K562 (cell line): ENCODE results near the gene SLC7A6.

Experiments used
- BMI1 ChIP-seq: fragments of 150-350 bp; IDR thresholded peaks from 2 replicates; pipeline ENCODE4 v1.6.1; 2014; ENCODE audit warnings: low read length
- ETS1 ChIP-seq: conservative IDR thresholded peaks from 2 replicates; pipeline ENCODE4 v1.6.1; 2011; ENCODE audit warnings: low read depth, mild to moderate bottlenecking, low read length; ENCODE audit not compliant: control insufficient read depth
- EZH2 ChIP-seq: IDR thresholded peaks from 2 replicates; pipeline ENCODE4 v1.6.1; 2012; ENCODE audit warnings: low read depth, mild to moderate bottlenecking, inconsistent platforms, low read length, borderline replicate concordance
- MAZ ChIP-seq, 2 experiments: fragments of 450-650 bp in 1 of 2; sonication (generic) in 1 of 2; formaldehyde crosslinking; IDR thresholded peaks in 1 of 2; conservative IDR thresholded peaks in 1 of 2; 2 replicates each; pipeline versions ENCODE4 v1.4.0 to v1.5.0; 2020; ENCODE audit warnings: mild to moderate bottlenecking in 1 of 2, missing genetic modification reagents in 1 of 2
- MTA3 ChIP-seq: fragments of 450-650 bp; formaldehyde crosslinking; IDR thresholded peaks from 2 replicates; pipeline ENCODE4 v1.6.1; 2017; ENCODE audit warnings: mild to moderate bottlenecking, borderline replicate concordance
- OTX1 ChIP-seq: fragments of 450-650 bp; formaldehyde crosslinking; IDR thresholded peaks from 2 replicates; pipeline ENCODE4 v1.4.0; 2022; ENCODE audit warnings: mild to moderate bottlenecking
- SIN3A ChIP-seq, 2 experiments: fragments of 150-350 bp in 1 of 2; IDR thresholded peaks; 2 replicates each; pipeline ENCODE4 v1.6.1; 2011 to 2016; ENCODE audit warnings: borderline replicate concordance in 2 of 2, low read depth in 2 of 2, low read length in 2 of 2, mild to moderate bottlenecking in 2 of 2, moderate library complexity in 2 of 2; ENCODE audit not compliant: control insufficient read depth in 1 of 2
- ZNF197 ChIP-seq: fragments of 200-800 bp; sonication (Bioruptor generic); IDR thresholded peaks from 2 replicates; pipeline ENCODE4 v1.6.1; 2016; ENCODE audit warnings: low read depth, missing genetic modification characterization, missing compliant biosample characterization

GRCh38 chr16:68252383-68252782, 11.9 kb upstream of the SLC7A6 start:
- no peak for TF ChIP-seq MTA3
- no peak for TF ChIP-seq ETS1
- no peak for TF ChIP-seq OTX1 (CRISPR knock-in tag)
- no peak for TF ChIP-seq SIN3A (IDR thresholded peaks at IDR 0.05; ENCODE audit: borderline replicate concordance in 2 of 2, control insufficient read depth in 1 of 2, low read depth in 2 of 2, low read length in 2 of 2)
- TF ChIP-seq MAZ (CRISPR knock-in tag; conservative IDR thresholded peaks at IDR 0.05 in 1 of 2, IDR thresholded peaks at IDR 0.05 in 1 of 2): no peak
- no peak for TF ChIP-seq ZNF197 (CRISPR knock-in tag)
- no peak for TF ChIP-seq BMI1
- no peak for TF ChIP-seq EZH2
